NCI-H2081 treated with DMSO at 0.1 percent for 48 hours (cell line): ENCODE measurements around the gene TAPBPL.

Experiments
- DNase-seq: peaks from one replicate; lab custom pipeline; 2025; lab: John Stamatoyannopoulos, UW

The TAPBPL gene

DNA sequence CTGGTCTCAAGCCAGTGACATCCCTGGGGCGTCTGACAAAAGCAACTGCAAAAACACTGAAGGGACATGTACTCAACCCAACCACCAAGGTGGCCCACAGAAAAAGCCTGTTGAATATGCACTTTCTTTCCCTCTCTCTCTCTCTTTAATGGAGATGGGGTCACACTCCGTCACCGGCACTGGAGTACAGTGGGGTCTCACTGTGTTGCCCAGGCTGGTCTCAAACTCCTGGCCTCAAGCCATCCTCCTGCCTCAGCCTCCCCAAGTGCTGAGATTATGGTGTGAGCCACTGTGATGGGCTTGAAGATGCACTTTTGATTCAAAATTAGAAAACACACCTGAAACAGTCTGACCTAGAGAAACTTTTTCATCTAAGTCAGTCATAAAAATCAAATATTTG is 14.3 kb upstream of the TAPBPL start:
- DNase-seq: no peak

DNA sequence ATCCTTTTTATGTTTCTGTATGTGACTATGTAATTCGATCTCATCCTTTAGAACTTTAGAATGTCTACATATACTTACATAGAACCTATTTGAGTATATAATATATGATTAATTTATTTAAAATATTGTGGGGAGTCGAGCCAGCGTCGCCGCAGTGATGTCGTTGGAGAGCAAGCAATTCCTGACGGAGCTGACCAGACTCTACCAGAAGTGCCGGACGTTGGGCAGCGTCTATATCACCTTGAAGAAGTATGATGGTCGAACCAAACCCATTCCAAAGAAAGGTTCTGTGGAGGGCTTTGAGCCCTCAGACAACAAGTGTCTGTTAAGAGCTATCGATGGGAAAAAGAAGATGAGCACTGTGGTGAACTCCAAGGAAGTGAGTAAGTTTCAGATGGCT is 13.5 kb upstream of the TAPBPL start:
- DNase-seq: no peak

DNA sequence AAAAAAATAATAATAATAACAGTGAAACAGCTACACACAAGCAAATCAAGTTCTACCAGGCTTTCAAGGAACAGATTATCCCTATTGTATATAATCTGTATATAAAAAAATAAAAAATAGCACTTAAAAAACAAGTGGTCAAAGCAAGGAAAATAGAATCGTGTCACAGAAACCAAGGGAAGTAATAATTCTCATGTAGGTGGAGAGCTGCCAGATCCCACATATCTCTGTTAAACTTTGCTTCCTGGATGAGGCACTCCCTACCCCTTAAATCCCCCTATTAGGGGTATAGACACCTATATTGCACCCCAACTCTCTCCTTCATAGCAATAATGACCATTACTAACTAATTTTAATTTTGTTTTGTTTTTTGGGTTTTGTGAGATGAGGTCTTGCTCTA is 11.5 kb upstream of the TAPBPL start:
- no peak for DNase-seq

DNA sequence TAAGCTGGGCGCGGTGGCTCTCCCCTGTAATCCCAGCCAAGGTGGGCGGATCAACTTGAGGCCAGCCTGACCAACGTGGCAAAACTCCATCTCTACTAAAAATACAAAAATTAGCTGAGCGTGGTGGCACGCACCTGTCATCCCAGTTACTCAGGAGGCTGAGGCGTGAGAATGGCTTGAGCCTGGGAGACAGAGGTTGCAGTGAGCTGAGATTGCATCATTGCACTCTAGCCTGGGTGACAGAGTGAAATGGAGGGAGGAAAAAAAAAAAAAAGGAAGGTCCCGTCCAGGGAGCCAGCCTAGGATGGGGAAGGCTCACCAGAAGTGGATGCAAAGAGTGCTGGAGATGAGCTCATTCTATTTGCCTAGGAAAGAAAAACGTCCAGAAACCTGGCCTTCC is 9.0 kb upstream of the TAPBPL start:
- DNase-seq: no peak

DNA sequence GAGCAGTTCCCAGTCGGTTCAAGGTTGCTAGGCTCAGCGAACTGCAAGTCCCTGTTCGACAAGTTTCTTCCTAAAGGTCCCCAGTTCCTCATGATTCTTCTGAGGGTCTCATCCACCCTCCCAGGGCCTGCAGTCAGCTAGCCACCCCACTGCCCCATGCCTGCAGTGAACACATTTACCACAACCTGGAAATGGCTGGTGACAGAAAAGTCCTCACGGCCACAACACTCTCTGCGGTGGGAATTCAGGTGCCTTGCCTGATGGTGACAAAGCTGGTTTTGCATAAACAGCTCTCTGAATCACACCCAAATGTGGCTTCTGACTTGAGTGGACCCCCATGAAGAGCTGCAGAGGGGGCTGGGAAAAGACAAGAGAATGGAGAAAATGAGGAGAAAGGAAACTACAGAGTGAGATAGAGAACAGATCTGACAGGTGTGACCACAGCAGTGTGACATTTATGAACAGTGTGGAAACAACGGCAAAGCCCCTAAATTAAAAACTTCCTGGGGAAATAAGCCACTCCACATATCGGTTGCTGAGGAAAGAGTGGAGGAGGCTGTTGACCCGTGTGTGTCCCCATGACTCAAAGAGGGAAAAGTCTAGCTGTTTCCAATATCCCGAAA is 8.4 kb upstream of the TAPBPL start:
- DNase-seq: no peak

DNA sequence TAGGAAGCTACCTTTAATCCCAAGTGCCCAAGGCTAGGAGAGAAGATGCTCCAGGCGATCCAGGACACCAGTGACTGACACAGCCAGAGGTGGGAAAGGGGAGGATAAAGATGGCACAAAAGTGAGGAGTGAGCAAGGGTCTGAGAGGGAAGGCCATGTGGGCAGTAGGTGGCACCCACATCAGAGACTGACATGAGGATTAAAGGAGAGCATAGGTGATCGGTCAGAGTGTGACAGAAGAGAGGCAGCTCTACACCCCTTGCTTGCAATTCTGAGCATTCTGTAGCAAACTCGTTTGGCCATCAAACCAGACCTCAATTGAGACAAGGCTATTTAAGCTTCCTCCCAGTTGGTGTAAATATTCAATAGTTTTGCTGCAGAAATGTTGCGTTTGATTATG is 7.8 kb upstream of the TAPBPL start:
- no peak for DNase-seq

DNA sequence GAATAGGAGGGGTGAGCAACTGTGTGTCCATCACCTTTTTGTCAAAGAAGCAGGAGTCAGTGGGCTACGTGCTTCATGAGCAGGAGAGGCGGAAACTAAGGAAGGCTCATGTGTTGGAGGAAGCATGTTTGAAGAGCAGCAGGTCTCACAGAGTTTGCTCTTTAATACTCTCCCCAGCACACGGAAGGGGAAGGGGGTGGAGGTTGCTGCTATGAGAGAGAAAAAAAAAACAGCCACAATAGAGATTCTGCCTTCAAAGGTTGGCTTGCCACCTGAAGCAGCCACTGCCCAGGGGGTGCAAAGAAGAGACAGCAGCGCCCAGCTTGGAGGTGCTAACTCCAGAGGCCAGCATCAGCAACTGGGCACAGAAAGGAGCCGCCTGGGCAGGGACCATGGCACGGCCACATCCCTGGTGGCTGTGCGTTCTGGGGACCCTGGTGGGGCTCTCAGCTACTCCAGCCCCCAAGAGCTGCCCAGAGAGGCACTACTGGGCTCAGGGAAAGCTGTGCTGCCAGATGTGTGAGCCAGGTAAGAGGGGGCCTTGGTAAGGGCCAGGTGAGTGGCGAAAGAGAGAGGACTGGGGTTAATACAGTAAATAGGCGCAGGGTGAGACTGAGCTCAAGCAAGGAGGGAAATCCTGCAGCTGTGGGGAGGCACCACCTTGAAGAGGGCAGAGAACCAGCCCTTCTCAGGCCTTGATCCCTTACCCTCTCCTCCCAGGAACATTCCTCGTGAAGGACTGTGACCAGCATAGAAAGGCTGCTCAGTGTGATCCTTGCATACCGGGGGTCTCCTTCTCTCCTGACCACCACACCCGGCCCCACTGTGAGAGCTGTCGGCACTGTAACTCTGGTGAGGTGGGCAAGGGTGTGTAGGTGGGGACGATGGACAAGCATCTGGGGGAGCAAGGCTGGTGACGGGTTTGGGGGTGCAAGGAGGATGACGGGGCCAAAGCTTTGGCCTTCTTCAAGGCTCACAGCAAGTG is 6.8 kb upstream of the TAPBPL start, which contains the start of gene CD27:
Gene CD27 (plus strand): TSS at position 252 of the 985 bp plus-strand sequence. CDS start 141 bp downstream, at position 393.
- DNase-seq: no peak

DNA sequence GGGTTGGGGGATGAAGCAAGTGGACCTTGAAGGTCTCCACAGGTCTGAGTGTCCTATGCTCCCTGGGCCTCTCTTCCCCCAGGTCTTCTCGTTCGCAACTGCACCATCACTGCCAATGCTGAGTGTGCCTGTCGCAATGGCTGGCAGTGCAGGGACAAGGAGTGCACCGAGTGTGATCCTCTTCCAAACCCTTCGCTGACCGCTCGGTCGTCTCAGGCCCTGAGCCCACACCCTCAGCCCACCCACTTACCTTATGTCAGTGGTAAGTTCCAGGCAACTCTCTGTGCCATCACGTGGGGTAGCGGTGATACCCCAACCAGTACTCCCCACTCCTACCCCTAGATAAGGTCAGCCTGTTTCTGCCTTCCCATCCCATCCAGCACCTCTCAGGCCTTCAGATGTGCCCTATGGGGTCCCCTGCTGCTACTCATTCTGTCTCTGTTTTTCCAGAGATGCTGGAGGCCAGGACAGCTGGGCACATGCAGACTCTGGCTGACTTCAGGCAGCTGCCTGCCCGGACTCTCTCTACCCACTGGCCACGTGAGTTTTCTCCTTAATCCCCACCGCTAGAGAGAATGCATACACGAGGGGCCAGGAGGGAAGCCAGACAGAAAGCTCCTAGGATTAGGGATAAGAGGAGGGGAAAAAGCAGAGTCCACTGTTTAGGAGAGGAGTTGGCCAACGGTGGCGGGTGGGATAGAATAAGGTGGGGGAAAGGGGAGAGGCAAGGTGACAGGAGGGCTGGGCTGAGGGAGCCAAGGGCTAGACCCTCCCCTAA is 1.6 kb upstream of the TAPBPL start:
- no peak for DNase-seq

DNA sequence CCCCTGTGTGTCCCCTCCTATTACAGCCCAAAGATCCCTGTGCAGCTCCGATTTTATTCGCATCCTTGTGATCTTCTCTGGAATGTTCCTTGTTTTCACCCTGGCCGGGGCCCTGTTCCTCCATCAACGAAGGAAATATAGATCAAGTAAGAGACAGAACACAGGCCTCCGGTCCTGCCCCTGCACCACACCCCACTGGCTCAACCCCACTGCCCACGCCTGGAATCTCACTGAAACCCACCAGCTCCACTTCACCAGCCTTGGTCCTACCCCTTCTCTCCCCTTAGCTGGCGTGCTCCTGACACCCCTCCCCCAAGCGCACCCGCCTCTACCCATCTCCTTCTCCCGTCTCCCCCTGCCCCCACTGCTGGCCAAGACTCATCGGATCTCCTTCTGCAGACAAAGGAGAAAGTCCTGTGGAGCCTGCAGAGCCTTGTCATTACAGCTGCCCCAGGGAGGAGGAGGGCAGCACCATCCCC is 934 bp upstream of the TAPBPL start:
- DNase-seq: no peak

DNA sequence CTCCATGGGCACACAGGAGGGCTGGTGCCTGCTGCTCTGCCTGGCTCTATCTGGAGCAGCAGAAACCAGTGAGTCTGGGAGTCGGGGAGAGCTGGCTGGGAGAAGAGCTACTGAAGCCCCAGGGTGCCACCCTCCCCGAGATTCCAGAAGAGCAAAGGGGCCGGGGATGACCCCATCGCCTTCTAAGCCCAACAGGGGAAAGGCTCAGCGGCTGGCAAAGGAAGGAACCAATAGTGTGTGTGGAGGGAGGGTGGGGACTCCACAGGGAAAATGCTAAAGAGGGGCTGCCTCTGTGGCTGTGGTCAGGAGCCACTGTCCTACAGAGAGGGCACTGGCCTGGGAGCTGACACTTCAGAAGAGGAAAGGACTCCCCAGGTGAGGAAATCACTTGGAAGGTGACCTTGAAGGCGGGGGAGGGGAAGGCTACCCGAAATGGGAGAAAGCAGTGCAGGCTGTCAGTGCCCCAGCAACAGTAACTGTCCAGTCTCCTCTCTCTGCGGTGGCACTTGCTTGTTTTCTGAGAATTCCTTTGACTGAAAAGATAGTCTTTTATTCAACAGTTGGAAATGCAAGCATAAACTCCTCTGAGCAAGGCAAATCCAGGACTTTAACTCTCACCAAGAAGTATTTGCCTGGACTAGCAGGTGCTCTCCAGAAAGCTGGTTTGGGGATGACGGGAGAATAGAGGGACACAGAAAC is 552 bp downstream of the TAPBPL start:
- peak; percentile 1 for DNase-seq

DNA sequence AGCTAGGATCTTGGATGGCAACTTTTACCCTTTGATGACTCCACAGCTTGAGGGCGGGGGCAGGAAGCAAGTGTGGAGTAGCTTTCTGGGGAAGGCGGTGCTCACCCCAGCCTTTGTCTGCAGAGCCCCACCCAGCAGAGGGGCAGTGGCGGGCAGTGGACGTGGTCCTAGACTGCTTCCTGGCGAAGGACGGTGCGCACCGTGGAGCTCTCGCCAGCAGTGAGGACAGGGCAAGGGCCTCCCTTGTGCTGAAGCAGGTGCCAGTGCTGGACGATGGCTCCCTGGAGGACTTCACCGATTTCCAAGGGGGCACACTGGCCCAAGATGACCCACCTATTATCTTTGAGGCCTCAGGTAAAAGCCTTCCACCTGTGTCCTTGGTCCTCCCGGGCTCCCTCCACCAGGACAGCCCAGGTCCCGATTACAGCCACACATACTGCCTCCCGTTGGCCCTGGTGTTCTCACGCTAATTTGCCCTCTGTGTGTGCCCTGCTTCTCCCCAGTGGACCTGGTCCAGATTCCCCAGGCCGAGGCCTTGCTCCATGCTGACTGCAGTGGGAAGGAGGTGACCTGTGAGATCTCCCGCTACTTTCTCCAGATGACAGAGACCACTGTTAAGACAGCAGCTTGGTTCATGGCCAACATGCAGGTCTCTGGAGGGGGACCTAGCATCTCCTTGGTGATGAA is 1.2 kb downstream of the TAPBPL start:
- DNase-seq: no peak

DNA sequence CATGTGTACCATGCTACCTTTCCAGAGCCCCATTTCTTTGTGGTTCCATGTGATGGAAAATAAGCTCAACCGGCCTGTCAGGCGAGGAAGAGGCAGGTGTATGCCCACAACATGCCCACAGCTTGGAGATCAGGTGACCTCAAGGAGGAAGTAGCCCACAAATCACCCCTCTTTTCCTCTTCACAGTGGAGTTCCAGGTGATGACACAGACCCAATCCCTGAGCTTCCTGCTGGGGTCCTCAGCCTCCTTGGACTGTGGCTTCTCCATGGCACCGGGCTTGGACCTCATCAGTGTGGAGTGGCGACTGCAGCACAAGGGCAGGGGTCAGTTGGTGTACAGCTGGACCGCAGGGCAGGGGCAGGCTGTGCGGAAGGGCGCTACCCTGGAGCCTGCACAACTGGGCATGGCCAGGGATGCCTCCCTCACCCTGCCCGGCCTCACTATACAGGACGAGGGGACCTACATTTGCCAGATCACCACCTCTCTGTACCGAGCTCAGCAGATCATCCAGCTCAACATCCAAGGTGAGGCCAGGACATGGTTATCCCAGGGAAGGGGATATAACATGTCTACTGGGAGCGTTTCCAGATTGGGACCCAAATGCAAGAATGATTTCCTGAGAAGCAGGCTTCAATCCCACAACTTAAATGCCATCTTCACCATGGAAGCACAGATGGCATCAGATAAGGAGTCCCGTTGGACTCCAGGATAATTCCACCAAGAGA is 5.5 kb downstream of the TAPBPL start:
- DNase-seq: no peak

DNA sequence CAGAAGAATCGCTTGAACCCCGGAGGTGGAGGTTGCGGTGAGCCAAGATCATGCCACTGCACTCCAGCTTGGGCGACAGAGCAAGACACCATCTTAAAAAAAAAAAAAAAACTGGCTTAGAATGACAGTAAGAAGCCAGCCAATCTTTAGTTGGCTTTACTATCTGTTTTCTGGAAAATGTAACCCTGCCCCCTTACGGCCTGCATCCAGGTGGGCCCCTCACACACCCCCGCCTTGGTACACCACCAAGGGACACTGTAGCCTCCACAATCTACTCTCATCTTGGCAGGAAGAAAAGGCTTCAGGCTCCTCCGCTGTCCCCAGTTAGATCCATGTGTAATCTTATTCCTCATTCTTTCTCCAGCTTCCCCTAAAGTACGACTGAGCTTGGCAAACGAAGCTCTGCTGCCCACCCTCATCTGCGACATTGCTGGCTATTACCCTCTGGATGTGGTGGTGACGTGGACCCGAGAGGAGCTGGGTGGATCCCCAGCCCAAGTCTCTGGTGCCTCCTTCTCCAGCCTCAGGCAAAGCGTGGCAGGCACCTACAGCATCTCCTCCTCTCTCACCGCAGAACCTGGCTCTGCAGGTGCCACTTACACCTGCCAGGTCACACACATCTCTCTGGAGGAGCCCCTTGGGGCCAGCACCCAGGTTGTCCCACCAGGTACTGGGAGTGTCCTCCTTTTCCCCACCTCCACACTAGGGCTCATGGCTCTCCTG is 6.6 kb downstream of the TAPBPL start:
- DNase-seq: no peak

DNA sequence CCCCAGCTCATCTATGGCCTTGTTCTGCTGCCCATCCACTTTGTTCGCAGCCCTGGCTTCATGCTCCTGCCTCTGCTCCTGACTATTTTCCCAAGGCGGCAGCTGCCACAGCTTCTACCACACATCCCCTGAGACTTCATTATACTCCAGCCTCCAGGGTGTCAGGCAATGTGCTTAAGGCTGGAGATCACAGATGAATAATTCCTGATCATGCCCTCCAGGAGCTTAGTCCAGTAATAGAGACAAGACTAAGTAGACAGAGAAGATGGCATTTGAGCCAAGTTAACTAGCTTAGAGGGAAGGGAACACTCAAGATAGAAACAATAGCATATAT is 7.1 kb downstream of the TAPBPL start:
- no peak for DNase-seq

DNA sequence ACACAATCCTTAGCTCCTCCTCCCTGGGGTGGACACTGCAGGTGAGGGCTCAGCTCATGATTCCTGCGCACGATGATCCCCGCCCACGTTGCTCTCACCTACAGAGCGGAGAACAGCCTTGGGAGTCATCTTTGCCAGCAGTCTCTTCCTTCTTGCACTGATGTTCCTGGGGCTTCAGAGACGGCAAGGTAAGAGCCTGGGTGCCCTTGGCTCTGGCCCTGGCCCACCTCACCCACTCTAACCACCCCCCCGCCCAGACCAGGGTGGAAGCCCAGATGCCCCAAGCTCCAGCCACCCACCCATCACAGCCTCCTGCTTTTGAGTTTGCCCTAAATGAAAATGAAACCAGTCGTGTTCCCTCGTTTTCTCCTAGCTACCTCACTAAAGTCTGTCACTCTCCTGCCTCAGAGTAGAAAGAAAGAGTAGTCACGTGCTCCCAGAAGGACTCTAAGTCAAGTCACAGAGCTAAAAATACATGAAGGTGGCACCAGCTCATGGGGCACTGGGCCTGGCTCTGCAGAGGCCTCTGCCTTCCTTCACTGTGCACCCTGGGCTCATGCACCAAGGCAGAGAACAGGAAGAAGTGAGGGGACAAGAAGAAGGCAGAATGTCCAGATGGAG is 9.0 kb downstream of the TAPBPL start:
- no peak for DNase-seq

DNA sequence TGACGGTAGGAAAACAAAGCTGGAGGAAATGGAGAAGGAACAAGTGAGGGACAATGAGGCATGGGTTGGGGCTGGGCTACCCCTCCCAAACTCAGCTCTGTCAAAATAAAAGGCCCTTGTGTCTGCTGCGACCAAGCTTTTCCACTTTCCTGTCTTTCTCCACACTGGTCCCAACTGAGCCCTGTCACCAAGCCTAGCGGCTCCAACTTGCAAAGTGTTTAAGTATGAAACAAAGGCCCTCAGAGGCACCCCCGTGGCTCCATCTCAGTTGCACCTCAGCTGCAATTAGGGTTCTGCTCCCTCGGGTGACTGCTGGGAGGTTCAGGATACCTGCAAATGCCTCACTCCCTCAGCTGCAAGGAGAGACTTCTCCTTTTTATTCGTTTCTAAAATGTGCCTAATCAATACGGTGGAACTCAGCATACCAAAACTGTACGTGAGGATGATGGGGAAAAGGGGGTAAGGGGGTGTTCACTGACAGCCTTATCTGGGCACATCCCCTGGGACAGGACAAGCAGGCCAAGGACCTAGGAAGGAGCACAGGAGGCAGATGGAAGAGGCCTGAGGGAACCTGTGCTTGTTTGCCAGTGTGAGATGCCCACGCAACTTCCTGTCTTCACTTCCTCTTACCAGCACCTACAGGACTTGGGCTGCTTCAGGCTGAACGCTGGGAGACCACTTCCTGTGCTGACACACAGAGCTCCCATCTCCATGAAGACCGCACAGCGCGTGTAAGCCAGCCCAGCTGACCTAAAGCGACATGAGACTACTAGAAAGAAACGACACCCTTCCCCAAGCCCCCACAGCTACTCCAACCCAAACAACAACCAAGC is 9.8 kb downstream of the TAPBPL start:
- DNase-seq: no peak

DNA sequence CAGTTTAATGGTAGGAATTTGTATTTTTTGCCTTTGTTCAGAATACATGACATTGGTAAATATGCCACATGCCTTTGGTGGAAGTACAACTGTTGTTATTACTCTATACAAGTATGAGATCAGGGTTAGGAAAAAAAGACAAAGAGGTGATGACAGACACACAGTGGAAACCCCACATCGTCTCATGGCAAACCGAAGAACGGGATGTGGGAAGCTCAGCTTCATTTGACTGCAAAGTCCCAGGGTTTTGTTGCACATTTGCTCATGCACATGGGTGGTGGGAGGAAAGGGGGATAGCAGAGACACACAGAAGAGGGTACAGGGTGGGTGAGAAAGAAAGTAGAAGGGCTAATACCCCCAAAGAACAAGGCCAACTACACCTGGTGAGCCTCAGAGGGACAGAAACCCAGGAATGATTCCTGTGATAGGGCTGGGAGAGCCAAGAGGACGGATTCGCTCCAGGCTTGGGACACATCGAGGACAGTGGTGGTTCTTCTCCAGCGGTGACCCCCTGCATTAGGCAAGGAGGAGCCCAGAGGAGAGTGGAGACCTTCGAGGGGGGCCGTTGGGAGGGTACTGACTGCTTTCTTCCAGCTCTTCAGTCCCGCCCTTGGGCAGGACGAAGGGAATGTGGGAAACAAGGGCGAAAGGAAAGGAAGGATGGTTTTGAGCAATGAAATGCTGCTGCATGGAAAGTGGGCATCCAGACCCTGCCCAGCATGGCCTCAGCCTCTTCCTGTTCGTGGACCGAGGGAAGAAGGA is 10.6 kb downstream of the TAPBPL start:
- DNase-seq: no peak

DNA sequence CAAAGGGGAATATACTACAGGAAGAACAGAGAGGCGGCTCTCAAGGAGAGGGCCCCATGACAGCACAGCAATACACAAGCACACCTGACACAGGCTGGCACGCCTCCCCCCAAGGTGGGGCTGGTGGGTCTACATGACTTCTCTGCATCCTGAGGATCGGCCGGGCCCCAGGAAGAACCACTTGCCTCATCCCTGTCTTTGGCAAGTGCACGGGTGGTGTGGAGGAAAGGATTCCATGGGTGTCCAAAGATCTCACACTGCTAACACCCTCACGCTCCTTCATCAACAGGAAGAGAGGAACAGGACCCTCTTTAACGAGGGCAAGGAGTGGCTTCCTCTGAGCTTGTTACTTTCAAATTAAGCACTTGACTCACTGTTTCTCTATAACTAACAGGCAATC is 11.4 kb downstream of the TAPBPL start:
- no peak for DNase-seq
